HL-60 (cell line): ENCODE results near the gene CHTOP.

Source experiments
- DNase-seq, 2 experiments: peaks; one replicate each; pipeline ENCODE4 v3.0.0-alpha.2; 2010 to 2020; ENCODE audit warnings: low read depth in 1 of 2, low spot score in 1 of 2
- H3K27ac ChIP-seq: fragments of 250-450 bp; sonication (Bioruptor Pico); replicated peaks from 2 replicates; pipeline ENCODE4 v1.5.1; 2020; ENCODE audit warnings: mild to moderate bottlenecking, moderate library complexity
- H3K27me3 ChIP-seq: fragments of 250-450 bp; sonication (Bioruptor Pico); 2 replicates; pipeline ENCODE4 v1.5.1; 2021; ENCODE audit warnings: mild to moderate bottlenecking, moderate library complexity; ENCODE audit not compliant: insufficient read depth, poor library complexity, severe bottlenecking
- H3K4me3 ChIP-seq: replicated peaks from 2 replicates; pipeline ENCODE4 v1.5.1; 2011; ENCODE audit warnings: mild to moderate bottlenecking, control low read depth, low read length; ENCODE audit not compliant: insufficient read depth
- GABPA ChIP-seq: IDR thresholded peaks from 2 replicates; pipeline ENCODE4 v1.6.1; 2012; ENCODE audit warnings: low read depth
- POLR2AphosphoS5 ChIP-seq: IDR thresholded peaks from 2 replicates; pipeline ENCODE4 v1.6.1; 2012; ENCODE audit warnings: low read depth
- SPI1 ChIP-seq: IDR thresholded peaks from 2 replicates; pipeline ENCODE4 v1.6.1; 2012; ENCODE audit warnings: low read depth, mild to moderate bottlenecking, borderline replicate concordance
- TF ChIP-seq, protein P1 (sequence below): IDR thresholded peaks from one replicate; pipeline ENCODE4 v1.5.1; 2011; ENCODE audit warnings: low read length, control low read depth, inconsistent platforms; ENCODE audit not compliant: insufficient read depth
- TF ChIP-seq, protein P2 (sequence below): IDR thresholded peaks from 2 replicates; pipeline ENCODE4 v1.6.1; 2012; ENCODE audit warnings: low read depth; ENCODE audit not compliant: insufficient replicate concordance

CHTOP gene

DNA sequence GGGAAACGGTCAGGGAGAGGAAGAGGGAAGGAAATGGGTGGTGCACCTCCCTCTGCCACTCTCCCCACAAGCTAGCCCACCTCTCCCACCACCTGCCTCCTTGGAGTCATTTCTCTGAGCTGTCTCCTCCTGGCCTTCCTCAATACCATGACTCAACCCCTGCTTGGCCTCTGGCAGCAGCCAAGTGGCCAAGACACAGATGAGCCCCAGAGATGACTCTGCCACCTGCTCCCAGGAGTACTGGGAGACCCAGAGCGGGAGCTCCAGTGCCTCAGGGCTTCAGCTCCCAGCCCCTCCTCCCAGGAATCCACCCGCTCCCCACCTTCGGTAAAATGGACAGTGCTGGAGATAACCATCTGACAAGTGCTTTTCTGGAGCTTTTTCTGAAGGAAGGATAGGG is 23.5 kb upstream of the CHTOP start:
- no peaks in the 10 kb centered on the region for H3K27me3 ChIP-seq
- no peak for TF ChIP-seq POLR2AphosphoS5
- TF ChIP-seq, protein P1, sequence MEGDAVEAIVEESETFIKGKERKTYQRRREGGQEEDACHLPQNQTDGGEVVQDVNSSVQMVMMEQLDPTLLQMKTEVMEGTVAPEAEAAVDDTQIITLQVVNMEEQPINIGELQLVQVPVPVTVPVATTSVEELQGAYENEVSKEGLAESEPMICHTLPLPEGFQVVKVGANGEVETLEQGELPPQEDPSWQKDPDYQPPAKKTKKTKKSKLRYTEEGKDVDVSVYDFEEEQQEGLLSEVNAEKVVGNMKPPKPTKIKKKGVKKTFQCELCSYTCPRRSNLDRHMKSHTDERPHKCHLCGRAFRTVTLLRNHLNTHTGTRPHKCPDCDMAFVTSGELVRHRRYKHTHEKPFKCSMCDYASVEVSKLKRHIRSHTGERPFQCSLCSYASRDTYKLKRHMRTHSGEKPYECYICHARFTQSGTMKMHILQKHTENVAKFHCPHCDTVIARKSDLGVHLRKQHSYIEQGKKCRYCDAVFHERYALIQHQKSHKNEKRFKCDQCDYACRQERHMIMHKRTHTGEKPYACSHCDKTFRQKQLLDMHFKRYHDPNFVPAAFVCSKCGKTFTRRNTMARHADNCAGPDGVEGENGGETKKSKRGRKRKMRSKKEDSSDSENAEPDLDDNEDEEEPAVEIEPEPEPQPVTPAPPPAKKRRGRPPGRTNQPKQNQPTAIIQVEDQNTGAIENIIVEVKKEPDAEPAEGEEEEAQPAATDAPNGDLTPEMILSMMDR = no peak
- no peak for DNase-seq
- no peak overlapping the region for H3K4me3 ChIP-seq
- H3K27ac ChIP-seq = no peak overlapping the region

DNA sequence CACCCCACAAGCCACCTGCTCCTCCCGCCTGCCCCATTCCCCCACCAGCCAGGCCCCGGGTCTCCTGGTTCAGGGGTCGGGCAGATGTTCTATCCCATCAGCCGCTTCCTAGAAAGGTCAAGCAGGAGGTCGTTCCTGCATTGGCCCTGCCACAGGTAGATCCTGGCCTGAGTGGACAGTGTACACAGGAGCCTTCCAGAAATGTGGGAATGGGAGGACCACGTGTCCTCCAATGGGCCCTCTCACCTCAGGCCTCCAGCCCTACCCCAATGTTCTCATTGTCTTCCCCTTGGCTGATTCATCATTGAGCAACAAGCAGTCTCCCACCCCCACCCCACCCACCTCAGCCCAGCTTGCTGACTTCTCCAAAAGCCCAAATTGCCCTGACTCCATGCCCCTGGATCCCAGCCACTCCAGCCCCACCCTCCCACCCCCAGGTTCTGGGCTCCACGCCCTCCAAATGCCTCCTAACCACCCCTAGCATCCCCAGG is 23.0 kb upstream of the CHTOP start:
- no peak for DNase-seq
- no peaks in the 10 kb centered on the region for H3K27me3 ChIP-seq
- H3K4me3 ChIP-seq = no peak overlapping the region
- no peak overlapping the region for H3K27ac ChIP-seq
- no peak for TF ChIP-seq SPI1
- TF ChIP-seq, protein P2, sequence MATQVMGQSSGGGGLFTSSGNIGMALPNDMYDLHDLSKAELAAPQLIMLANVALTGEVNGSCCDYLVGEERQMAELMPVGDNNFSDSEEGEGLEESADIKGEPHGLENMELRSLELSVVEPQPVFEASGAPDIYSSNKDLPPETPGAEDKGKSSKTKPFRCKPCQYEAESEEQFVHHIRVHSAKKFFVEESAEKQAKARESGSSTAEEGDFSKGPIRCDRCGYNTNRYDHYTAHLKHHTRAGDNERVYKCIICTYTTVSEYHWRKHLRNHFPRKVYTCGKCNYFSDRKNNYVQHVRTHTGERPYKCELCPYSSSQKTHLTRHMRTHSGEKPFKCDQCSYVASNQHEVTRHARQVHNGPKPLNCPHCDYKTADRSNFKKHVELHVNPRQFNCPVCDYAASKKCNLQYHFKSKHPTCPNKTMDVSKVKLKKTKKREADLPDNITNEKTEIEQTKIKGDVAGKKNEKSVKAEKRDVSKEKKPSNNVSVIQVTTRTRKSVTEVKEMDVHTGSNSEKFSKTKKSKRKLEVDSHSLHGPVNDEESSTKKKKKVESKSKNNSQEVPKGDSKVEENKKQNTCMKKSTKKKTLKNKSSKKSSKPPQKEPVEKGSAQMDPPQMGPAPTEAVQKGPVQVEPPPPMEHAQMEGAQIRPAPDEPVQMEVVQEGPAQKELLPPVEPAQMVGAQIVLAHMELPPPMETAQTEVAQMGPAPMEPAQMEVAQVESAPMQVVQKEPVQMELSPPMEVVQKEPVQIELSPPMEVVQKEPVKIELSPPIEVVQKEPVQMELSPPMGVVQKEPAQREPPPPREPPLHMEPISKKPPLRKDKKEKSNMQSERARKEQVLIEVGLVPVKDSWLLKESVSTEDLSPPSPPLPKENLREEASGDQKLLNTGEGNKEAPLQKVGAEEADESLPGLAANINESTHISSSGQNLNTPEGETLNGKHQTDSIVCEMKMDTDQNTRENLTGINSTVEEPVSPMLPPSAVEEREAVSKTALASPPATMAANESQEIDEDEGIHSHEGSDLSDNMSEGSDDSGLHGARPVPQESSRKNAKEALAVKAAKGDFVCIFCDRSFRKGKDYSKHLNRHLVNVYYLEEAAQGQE = no peak
- TF ChIP-seq, protein P1 = no peak

GRCh38 chr1:153611356-153611755 is 22.5 kb upstream of the CHTOP start:
- DNase-seq = no peak
- TF ChIP-seq GABPA = no peak
- no peak for TF ChIP-seq POLR2AphosphoS5
- TF ChIP-seq, protein P1 = no peak
- TF ChIP-seq, protein P2 = no peak
- TF ChIP-seq SPI1 = no peak
- no peaks in the 10 kb centered on the region for H3K27me3 ChIP-seq
- no peak overlapping the region for H3K4me3 ChIP-seq
- no peak overlapping the region for H3K27ac ChIP-seq

DNA sequence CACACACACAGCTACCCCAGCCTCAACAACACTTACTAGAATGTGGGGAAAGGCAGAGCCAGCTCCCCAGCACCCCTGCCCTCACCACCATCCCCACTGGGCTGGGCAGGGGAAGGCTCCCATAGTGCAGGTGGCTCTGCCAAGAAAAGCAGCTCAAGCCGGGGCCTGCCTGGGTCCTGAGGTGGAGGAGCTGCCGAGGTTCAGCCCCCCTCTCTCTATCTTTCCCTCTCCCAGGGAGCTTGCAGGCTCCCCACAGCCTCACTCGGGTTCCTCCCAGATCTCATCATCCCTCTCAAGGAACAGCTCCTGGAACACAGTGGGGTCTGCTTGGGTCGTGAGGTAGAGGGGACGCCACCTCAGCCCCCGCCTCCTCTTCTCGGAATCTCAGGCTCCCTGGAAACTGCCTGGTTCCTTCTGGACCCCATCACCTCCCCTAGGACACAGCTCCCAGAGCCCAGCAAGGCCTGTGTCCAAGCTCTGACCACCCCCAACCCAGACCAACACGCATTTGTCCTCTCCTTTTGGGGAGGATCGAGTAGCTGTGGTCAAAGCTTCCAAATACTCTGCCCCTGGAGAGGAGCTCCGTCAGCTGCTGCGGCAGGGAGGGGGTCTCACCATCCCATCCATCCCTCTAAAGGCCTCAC is 21.6 kb upstream of the CHTOP start:
- no peak overlapping the region for H3K4me3 ChIP-seq

More for the DNA sequence above, 21.6 kb upstream of the CHTOP start:
- no peak for DNase-seq
- Histone ChIP-seq H3K27ac (no peak overlapping the region), H3K27me3 (no peaks in the 10 kb centered on the region)
- TF ChIP-seq, protein P2 = no peak
- no peak for TF ChIP-seq SPI1
- TF ChIP-seq POLR2AphosphoS5 = no peak
